ENCODE data around the gene SSU72.

- TF ChIP-seq POLR2A (IDR thresholded peaks at IDR 0.05) (peak in 1 of 4 donors; percentile 12), CTCF (IDR thresholded peaks at IDR 0.05) (peak; percentile 42 to 96 (median 86))
These were observed 69.8 kb downstream of the SSU72 start for GRCh38 chr1:1504777-1505365.

Data from esophagus squamous epithelium (tissue), 4 donors.